PFSK-1 (cell line): ENCODE measurements around the gene TIMP1.

Experiments
- FOXP2 ChIP-seq: optimal IDR thresholded peaks from 2 replicates; pipeline ENCODE3; 2011; ENCODE audit warnings: borderline replicate concordance, control low read depth, inconsistent platforms; ENCODE audit not compliant: insufficient read depth; ENCODE audit errors: extremely low read length, extremely low read depth
- POLR2AphosphoS5 ChIP-seq: IDR thresholded peaks from 2 replicates; pipeline ENCODE4 v1.6.1; 2012; ENCODE audit warnings: low read depth, mild to moderate bottlenecking, control low read depth, low read length, moderate library complexity
- REST ChIP-seq, 2 experiments: IDR thresholded peaks; 2 replicates each; pipeline versions ENCODE4 v1.6.1 to v1.8.0; 2011 to 2012; ENCODE audit warnings: low read depth in 2 of 2, low read length in 2 of 2, control low read depth in 1 of 2, inconsistent platforms in 1 of 2, mild to moderate bottlenecking in 1 of 2, moderate library complexity in 1 of 2; ENCODE audit not compliant: insufficient read depth in 1 of 2
- SIN3A ChIP-seq: IDR thresholded peaks from 2 replicates; pipeline ENCODE4 v1.6.1; 2012; ENCODE audit warnings: mild to moderate bottlenecking, low read length, moderate library complexity, borderline replicate concordance; ENCODE audit not compliant: insufficient read depth
- TAF1 ChIP-seq: IDR thresholded peaks from 2 replicates; pipeline ENCODE4 v1.6.1; 2012; ENCODE audit warnings: low read length, control low read depth, borderline replicate concordance; ENCODE audit not compliant: insufficient read depth

The TIMP1 gene

GRCh38 chrX:47634871-47635575 lies 52.8 kb downstream of the TIMP1 start:
- no peak for TF ChIP-seq POLR2AphosphoS5
- no peak for TF ChIP-seq SIN3A
- no peak for TF ChIP-seq REST (IDR thresholded peaks at IDR 0.05; ENCODE audit: insufficient read depth in 1 of 2, low read depth in 2 of 2, low read length in 2 of 2)
- TF ChIP-seq FOXP2: no peak
- TF ChIP-seq TAF1: no peak
